WI38 (cell line): ENCODE results near the gene ALG9.

Source experiments
- H3K4me3 ChIP-seq: 2 replicates; pipeline ENCODE4 v1.5.1; 2011; ENCODE audit warnings: low read depth, mild to moderate bottlenecking, control low read depth, low read length
- TF ChIP-seq, protein P1 (sequence below): IDR thresholded peaks from 2 replicates; pipeline ENCODE4 v1.5.1; 2012; ENCODE audit warnings: low read depth, mild to moderate bottlenecking, control low read depth, low read length

ALG9 gene

DNA sequence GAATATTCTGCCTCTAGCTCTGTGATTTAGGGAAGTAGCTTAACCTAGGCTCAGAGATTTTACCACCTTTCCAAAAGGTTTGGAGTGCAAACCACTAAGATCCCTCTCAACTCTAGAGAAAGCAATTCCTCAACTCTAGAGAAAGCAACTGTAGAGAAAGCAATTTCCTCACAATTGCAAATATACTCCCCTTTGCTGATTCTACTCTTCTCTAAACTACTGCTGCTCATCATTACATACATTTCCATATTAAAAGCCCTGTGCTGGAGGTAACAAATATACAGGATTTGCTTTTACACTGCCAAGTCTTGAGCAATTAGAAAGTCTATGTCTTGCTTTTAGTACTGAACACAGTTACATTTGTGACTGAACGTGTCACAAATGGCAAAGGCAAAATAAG, 48.2 kb downstream of the ALG9 start:
- TF ChIP-seq, protein P1, sequence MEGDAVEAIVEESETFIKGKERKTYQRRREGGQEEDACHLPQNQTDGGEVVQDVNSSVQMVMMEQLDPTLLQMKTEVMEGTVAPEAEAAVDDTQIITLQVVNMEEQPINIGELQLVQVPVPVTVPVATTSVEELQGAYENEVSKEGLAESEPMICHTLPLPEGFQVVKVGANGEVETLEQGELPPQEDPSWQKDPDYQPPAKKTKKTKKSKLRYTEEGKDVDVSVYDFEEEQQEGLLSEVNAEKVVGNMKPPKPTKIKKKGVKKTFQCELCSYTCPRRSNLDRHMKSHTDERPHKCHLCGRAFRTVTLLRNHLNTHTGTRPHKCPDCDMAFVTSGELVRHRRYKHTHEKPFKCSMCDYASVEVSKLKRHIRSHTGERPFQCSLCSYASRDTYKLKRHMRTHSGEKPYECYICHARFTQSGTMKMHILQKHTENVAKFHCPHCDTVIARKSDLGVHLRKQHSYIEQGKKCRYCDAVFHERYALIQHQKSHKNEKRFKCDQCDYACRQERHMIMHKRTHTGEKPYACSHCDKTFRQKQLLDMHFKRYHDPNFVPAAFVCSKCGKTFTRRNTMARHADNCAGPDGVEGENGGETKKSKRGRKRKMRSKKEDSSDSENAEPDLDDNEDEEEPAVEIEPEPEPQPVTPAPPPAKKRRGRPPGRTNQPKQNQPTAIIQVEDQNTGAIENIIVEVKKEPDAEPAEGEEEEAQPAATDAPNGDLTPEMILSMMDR = no peak
- H3K4me3 ChIP-seq = no peak overlapping the region

DNA sequence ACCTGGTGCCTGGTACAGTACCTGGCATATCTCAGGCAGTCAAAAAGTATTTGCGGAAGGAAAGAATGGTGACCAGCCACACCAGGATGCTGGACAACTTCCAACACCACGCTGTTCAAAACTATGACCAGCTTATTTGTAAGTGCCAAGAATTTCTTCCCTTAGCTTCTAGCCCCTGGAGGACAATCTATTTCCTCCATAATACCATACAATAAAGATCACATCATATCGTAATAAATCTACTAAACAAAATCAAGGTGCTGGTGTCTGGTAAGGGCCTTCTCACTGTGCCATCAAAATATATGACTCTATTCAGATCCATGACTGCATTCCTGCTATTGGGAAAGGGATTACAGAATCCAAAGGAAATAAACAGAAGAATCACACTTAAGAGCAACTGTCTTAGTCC, 51.5 kb downstream of the ALG9 start:
- TF ChIP-seq, protein P1 = no peak
- no peak overlapping the region for H3K4me3 ChIP-seq

DNA sequence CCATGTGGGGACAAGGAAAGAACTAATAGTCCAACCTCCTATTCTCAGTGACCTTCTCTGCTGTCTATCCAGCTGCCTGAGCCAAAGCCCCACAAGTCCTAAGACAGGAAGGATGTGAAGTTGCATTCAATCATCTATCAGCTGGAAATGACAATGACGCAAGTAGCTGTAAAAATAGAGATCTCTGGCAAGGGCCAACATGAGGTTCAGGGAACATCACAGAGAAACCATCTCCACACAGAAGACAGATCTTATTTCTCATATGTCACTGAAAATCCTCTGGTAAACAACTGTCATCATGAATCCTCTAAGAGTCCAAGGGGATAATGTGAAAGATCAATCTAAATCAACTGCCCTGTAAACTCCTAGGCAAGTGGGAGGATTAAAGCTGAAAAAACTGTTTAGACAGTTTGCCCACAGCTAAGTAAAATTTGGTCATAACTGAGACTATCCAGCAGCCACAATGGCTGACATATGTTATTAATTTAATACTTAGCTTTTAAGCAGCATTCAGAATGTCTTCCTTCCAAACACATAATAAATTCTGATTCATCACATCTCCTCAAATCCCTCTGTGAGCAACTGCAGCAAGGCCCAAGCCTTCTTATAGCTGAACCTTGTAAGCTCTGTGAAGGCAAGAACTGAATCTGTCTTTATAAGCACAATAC, 52.1 kb downstream of the ALG9 start:
- no peak overlapping the region for H3K4me3 ChIP-seq
- TF ChIP-seq, protein P1 = no peak

DNA sequence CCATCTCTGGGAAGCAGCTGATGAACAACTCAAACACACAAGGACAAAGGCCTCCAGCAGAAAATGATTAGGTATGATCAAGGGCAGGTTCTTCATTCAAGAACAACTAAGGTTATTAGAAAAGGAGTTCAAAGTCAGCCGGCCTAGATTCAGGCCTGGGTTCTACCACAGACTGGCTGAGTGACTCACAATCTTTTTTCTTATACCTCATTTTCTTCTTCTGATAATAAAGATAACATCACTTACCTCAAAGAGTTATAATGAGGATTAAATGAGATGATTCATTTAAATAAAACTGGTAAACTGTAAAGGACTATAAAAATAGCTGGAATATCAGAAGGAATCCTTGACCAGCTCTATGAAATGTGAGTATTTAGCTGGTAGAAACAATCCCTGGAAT, 55.9 kb downstream of the ALG9 start:
- TF ChIP-seq, protein P1 = no peak
- H3K4me3 ChIP-seq = no peak overlapping the region

DNA sequence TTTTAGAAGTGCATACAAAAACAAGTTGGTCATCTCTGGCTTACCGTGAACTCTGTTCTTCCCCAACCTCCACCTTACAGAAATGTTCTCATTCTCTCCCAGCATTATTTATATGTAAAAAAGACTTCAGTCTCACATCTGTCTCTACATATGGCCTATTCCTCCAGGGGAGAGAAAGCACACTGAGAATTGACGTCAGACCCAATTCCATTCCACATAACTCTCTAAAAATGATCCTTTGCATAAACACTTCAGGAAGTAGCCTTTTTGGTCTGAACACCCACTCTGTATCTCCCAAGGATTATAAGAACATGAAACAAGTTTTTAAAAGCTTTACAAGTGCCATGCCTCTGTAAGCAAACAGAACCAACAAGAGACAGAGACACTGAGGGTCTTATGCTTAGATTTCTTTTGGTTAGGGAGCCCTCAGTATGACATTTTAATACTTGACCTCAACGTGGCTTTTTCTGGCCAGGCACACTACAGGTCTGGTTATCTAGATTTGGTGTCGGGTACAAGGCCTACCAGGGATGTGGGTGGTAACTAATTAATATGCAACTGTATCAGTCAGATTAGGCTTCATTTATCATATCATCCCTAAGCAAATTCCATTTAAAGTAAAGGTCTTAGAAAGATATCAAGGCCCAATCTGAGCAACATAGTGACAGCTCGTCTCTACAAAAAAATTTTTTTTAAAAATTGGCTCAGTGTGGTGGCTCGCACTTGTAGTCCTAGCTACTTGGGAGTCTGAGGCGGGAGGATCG, 56.6 kb downstream of the ALG9 start:
- no peak overlapping the region for H3K4me3 ChIP-seq
- TF ChIP-seq, protein P1 = no peak

DNA sequence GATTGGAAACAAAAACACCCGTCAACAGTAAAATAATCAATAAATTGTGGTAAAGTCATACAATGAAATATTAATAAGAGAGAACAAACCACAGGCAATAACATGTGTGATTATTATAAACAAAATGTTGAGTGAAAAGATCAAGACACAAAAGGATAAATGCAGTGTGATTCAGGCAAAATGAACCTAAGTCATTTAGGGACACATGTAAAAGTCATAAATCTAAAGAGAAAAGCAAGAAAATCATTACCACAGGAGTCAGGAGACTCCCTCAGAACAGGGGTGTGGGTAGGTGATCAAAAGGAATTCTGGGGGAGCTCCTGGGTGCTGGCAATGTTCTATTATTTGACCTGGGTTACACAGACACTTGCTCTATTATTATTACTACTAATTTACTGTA, 57.3 kb downstream of the ALG9 start:
- TF ChIP-seq, protein P1 = no peak
- no peak overlapping the region for H3K4me3 ChIP-seq

DNA sequence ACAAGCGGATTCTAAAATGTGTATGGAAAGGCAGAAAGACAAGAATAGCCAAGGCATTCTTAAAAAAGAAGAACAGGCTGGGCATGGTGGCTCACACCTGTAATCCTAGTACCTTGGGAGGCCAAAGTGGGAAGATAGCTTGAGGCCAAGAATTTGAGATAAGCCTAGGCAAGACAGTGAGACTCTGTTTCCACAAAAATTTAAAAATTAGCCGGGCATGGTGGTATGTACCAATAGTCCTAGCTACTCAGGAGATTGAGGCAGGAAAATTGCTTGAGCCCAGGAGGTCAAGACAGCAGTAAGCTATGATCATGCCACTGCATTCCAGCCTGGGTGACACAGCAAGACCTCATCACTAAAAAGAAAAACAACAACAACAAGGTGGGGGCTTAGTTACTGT, 59.2 kb downstream of the ALG9 start:
- TF ChIP-seq, protein P1 = no peak
- no peak overlapping the region for H3K4me3 ChIP-seq
